A673 (cell line): Measurements from ENCODE around the gene PRR20G. TPM values are rescaled to one million over a fixed set of nuclear protein-coding genes. Genes with fewer than 3 reads are reported as not detected.

ENCODE experiments used
- BruUV-seq: library from RNA; stranded (reverse); fragments of 400-500 nt; replicated peaks from 2 replicates; lab custom pipeline; 2021; lab: Mats Ljungman, UMichigan
- CTCF ChIA-PET: fragments of 300-600 bp; sonication (Branson Sonifier 250); formaldehyde crosslinking; loops from one replicate; lab custom pipeline; 2022; ENCODE audit warnings: antibody characterized with exemption; lab: Charles Lee
- POLR2A ChIA-PET: fragments of 300-600 bp; sonication (Branson Sonifier 250); formaldehyde crosslinking; loops from one replicate; lab custom pipeline; 2022; ENCODE audit warnings: antibody characterized with exemption; ENCODE audit not compliant: low non-redundant PET; lab: Charles Lee
- DNase-seq: peaks from one replicate; pipeline ENCODE4 v3.0.0-alpha.2; 2015; ENCODE audit warnings: low spot score
- H3K27ac ChIP-seq: fragments of 200-600 bp; sonication (generic); 2 replicates; pipeline ENCODE4 v1.5.1; 2016; ENCODE audit warnings: mixed run types, low read depth, mild to moderate bottlenecking, mixed read lengths, antibody characterized with exemption, low read length; ENCODE audit not compliant: poor library complexity, severe bottlenecking
- H3K27me3 ChIP-seq: fragments of 200-600 bp; sonication (generic); replicated peaks from 2 replicates; pipeline ENCODE4 v1.6.1; 2017; ENCODE audit warnings: mixed run types, low read depth, mild to moderate bottlenecking, mixed read lengths, antibody characterized with exemption, low read length; ENCODE audit not compliant: insufficient read depth, poor library complexity
- H3K36me3 ChIP-seq: fragments of 200-600 bp; sonication (generic); 2 replicates; pipeline ENCODE4 v1.6.1; 2016; ENCODE audit warnings: mixed run types, mild to moderate bottlenecking, mixed read lengths, antibody characterized with exemption, low read length; ENCODE audit not compliant: insufficient read depth, poor library complexity, severe bottlenecking
- H3K4me1 ChIP-seq: fragments of 200-600 bp; sonication (generic); 2 replicates; pipeline ENCODE4 v1.6.1; 2017; ENCODE audit warnings: mixed run types, mild to moderate bottlenecking, mixed read lengths, antibody characterized with exemption, low read length; ENCODE audit not compliant: insufficient read depth, poor library complexity, severe bottlenecking
- H3K4me3 ChIP-seq: fragments of 200-600 bp; sonication (generic); 2 replicates; pipeline ENCODE4 v1.5.1; 2016; ENCODE audit warnings: low read depth, mixed run types, mild to moderate bottlenecking, mixed read lengths, low read length; ENCODE audit not compliant: poor library complexity, severe bottlenecking
- H3K9me3 ChIP-seq: fragments of 200-600 bp; sonication (generic); 2 replicates; pipeline ENCODE4 v1.6.1; 2016; ENCODE audit warnings: mixed run types, low read depth, mild to moderate bottlenecking, mixed read lengths, antibody characterized with exemption, low read length; ENCODE audit not compliant: poor library complexity, severe bottlenecking
- CTCF ChIP-seq: fragments of 300-800, 200-600 bp; sonication (generic); conservative IDR thresholded peaks from 2 replicates; pipeline ENCODE4 v1.5.1; 2017; ENCODE audit warnings: low read depth, mild to moderate bottlenecking, antibody characterized with exemption, low read length, moderate library complexity, mixed read lengths
- EZH2 ChIP-seq: fragments of 200-600 bp; sonication (generic); IDR thresholded peaks from 2 replicates; pipeline ENCODE4 v1.6.1; 2017; ENCODE audit warnings: borderline replicate concordance, low read depth, mild to moderate bottlenecking, mixed read lengths, antibody characterized with exemption, low read length; ENCODE audit not compliant: poor library complexity, severe bottlenecking
- intact Hi-C: fragments of 100-400 bp; cut with micrococcal nuclease; formaldehyde crosslinking; loops from one replicate; pipeline ENCODE4 v1.10.0; 2022; ENCODE audit not compliant: unreplicated experiment
- total RNA-seq: library from RNA; stranded (reverse); gene quantifications from 2 replicates; pipeline ENCODE4 v1.2.3, GENCODE V29; 2021

The PRR20G gene
- total RNA-seq, 1 experiment from 2014 or later, result not detected

- POLR2A ChIA-PET, result no interaction called here
- Histone ChIP-seq H3K36me3 (no peaks in the 10 kb centered on the region), H3K27me3 (peaks cover 10% of the 10 kb centered on the region), H3K27ac (no peak overlapping the region), H3K4me1 (no peaks in the 10 kb centered on the region), H3K9me3 (no peaks in the 10 kb centered on the region), H3K4me3 (no peak overlapping the region)
- intact Hi-C loops, result no loop called here
- TF ChIP-seq CTCF (no peak), EZH2 (no peak)
- CTCF ChIA-PET, result no interaction called here
- no TSS peak for BruUV-seq
- DNase-seq, result no peak
Measured at GRCh38 chr3:127324076-127324475, 36.2 kb upstream of the PRR20G start.

GRCh38 chr3:127323581-127323980 is 35.7 kb upstream of the PRR20G start:
- TF ChIP-seq EZH2 (no peak), CTCF (no peak)
- CTCF ChIA-PET, result no interaction called here

GRCh38 chr3:127321371-127321770 is 33.5 kb upstream of the PRR20G start:
- intact Hi-C loops, result no loop called here
- ChIA-PET POLR2A (no interaction called here), CTCF (no interaction called here)
- no peak for DNase-seq
- no TSS peak for BruUV-seq
- no peaks in the 10 kb centered on the region for H3K36me3 ChIP-seq
- H3K27ac ChIP-seq, result no peak overlapping the region
- H3K27me3 ChIP-seq, result peaks cover 25% of the 10 kb centered on the region
- H3K4me1 ChIP-seq, result no peaks in the 10 kb centered on the region
- no peak overlapping the region for H3K4me3 ChIP-seq
- H3K9me3 ChIP-seq, result no peaks in the 10 kb centered on the region
- TF ChIP-seq EZH2 (no peak), CTCF (no peak)

More at GRCh38 chr3:127323581-127323980, 35.7 kb upstream of the PRR20G start:
- POLR2A ChIA-PET, result no interaction called here
- no peak for DNase-seq
- Histone ChIP-seq H3K9me3 (no peaks in the 10 kb centered on the region), H3K27ac (no peak overlapping the region), H3K36me3 (no peaks in the 10 kb centered on the region), H3K4me1 (no peaks in the 10 kb centered on the region), H3K4me3 (no peak overlapping the region), H3K27me3 (peaks cover 10% of the 10 kb centered on the region)
- BruUV-seq, result no TSS peak
- intact Hi-C loops, result no loop called here
